Prostate gland (tissue), 2 donors: ENCODE results near the gene ALDH4A1.

ENCODE experiments used
- CTCF ChIP-seq, 4 experiments: fragments of 200-600 bp in 2 of 4; fragments of 450-650 bp in 2 of 4; sonication (generic) in 2 of 4; IDR thresholded peaks; 1 replicate in 3 of 4; 2 replicates in 1 of 4; pipeline ENCODE4 v1.5.1; 2016 to 2019; ENCODE audit warnings: antibody characterized with exemption in 4 of 4, mild to moderate bottlenecking in 2 of 4, moderate library complexity in 2 of 4
- POLR2A ChIP-seq: fragments of 450-650 bp; IDR thresholded peaks from one replicate; pipeline ENCODE4 v1.6.1; 2016; ENCODE audit warnings: antibody characterized with exemption, mild to moderate bottlenecking
- POLR2AphosphoS5 ChIP-seq: sonication (generic); formaldehyde crosslinking; IDR thresholded peaks from one replicate; pipeline ENCODE4 v1.6.1; 2017; ENCODE audit warnings: antibody characterized with exemption

GRCh38 chr1:18898567-18898966 lies 3.8 kb downstream of the ALDH4A1 start:
- TF ChIP-seq CTCF (IDR thresholded peaks at IDR 0.05) (no peak), POLR2AphosphoS5 (no peak), POLR2A (no peak)
